ENCODE measurements around the gene ATP11A. TPM values are rescaled to one million over a fixed set of nuclear protein-coding genes. Genes with fewer than 3 reads are reported as not detected.

ATP11A gene
- total RNA-seq, 2 donors from 2014 or later, result 33.1 to 53.7 TPM

- no peak for DNase-seq (ENCODE audit: low spot score in 2 of 2)
- Mint-ChIP-seq H3K27ac (no peak overlapping the region), H3K9me3 (no peaks in the 10 kb centered on the region), H3K36me3 (no peaks in the 10 kb centered on the region)
- ATAC-seq, result no peak
These were observed 208.2 kb downstream of the ATP11A start for GRCh38 chr13:112897956-112898620.

- ATAC-seq (no peak), DNase-seq (ENCODE audit: low spot score in 2 of 2) (no peak)
- no peaks in the 10 kb centered on the region for H3K36me3 Mint-ChIP-seq
- no peak overlapping the region for H3K27ac Mint-ChIP-seq
- no peaks in the 10 kb centered on the region for H3K9me3 Mint-ChIP-seq
These were observed 208.9 kb downstream of the ATP11A start for GRCh38 chr13:112898621-112899280.

- peaks cover 0 to 1% of the 10 kb centered on the region in 2 donors for H3K36me3 Mint-ChIP-seq
- H3K27ac Mint-ChIP-seq, result no peak overlapping the region
- no peak for ATAC-seq
These were observed 209.7 kb downstream of the ATP11A start for GRCh38 chr13:112899281-112900225.

GRCh38 chr13:112900226-112900600 is 210.4 kb downstream of the ATP11A start:
- Mint-ChIP-seq H3K27ac (no peak overlapping the region), H3K36me3 (peaks cover 6 to 8% of the 10 kb centered on the region in 2 donors), H3K9me3 (peaks cover 4 to 5% of the 10 kb centered on the region in 2 donors)
- ATAC-seq, result no peak
- DNase-seq (ENCODE audit: low spot score in 2 of 2), result no peak

More at GRCh38 chr13:112899281-112900225, 209.7 kb downstream of the ATP11A start:
- no peak for DNase-seq (ENCODE audit: low spot score in 2 of 2)
- H3K9me3 Mint-ChIP-seq, result no peaks in the 10 kb centered on the region

- Mint-ChIP-seq H3K9me3 (peaks cover 5 to 7% of the 10 kb centered on the region in 2 donors), H3K36me3 (peaks cover 7 to 9% of the 10 kb centered on the region in 2 donors), H3K27ac (no peak overlapping the region)
- DNase-seq (ENCODE audit: low spot score in 2 of 2), result no peak
- ATAC-seq, result no peak
These were observed 210.9 kb downstream of the ATP11A start for GRCh38 chr13:112900691-112901091.

GRCh38 chr13:112902101-112902651 is 212.3 kb downstream of the ATP11A start:
- no peak for DNase-seq (ENCODE audit: low spot score in 2 of 2)
- H3K9me3 Mint-ChIP-seq, result peaks cover 8 to 11% of the 10 kb centered on the region in 2 donors
- peaks cover 7 to 14% of the 10 kb centered on the region in 2 donors for H3K36me3 Mint-ChIP-seq
- ATAC-seq, result no peak
- no peak overlapping the region for H3K27ac Mint-ChIP-seq

GRCh38 chr13:112902669-112903068 is 212.8 kb downstream of the ATP11A start:
- ATAC-seq, result no peak
- H3K27ac Mint-ChIP-seq, result no peak overlapping the region
- no peak for DNase-seq (ENCODE audit: low spot score in 2 of 2)
- peaks cover 7 to 14% of the 10 kb centered on the region in 2 donors for H3K36me3 Mint-ChIP-seq
- peaks cover 8 to 11% of the 10 kb centered on the region in 2 donors for H3K9me3 Mint-ChIP-seq

- Mint-ChIP-seq H3K27ac (no peak overlapping the region), H3K9me3 (peaks cover 8 to 11% of the 10 kb centered on the region in 2 donors), H3K36me3 (peaks cover 7 to 14% of the 10 kb centered on the region in 2 donors)
- ATAC-seq (no peak), DNase-seq (ENCODE audit: low spot score in 2 of 2) (no peak)
These were observed 213.3 kb downstream of the ATP11A start for GRCh38 chr13:112903071-112903577.

GRCh38 chr13:112903606-112904195 is 213.9 kb downstream of the ATP11A start:
- DNase-seq (ENCODE audit: low spot score in 2 of 2), result no peak
- peaks cover 8 to 11% of the 10 kb centered on the region in 2 donors for H3K9me3 Mint-ChIP-seq
- no peak overlapping the region for H3K27ac Mint-ChIP-seq
- H3K36me3 Mint-ChIP-seq, result peaks cover 7 to 14% of the 10 kb centered on the region in 2 donors
- no peak for ATAC-seq

GRCh38 chr13:112904436-112904960 is 214.7 kb downstream of the ATP11A start:
- ATAC-seq (no peak), DNase-seq (ENCODE audit: low spot score in 2 of 2) (no peak)
- Mint-ChIP-seq H3K9me3 (peaks cover 8 to 11% of the 10 kb centered on the region in 2 donors), H3K27ac (no peak overlapping the region), H3K36me3 (peaks cover 7 to 14% of the 10 kb centered on the region in 2 donors)

GRCh38 chr13:112905086-112905485 is 215.2 kb downstream of the ATP11A start:
- Mint-ChIP-seq H3K36me3 (peaks cover 7 to 14% of the 10 kb centered on the region in 2 donors), H3K9me3 (peaks cover 8 to 11% of the 10 kb centered on the region in 2 donors), H3K27ac (no peak overlapping the region)
- ATAC-seq (no peak), DNase-seq (ENCODE audit: low spot score in 2 of 2) (no peak)

- peak in 1 of 2 donors; percentile 56 for ATAC-seq
- no peak overlapping the region for H3K27ac Mint-ChIP-seq
- DNase-seq (ENCODE audit: low spot score in 2 of 2), result no peak
- H3K9me3 Mint-ChIP-seq, result peaks cover 8 to 11% of the 10 kb centered on the region in 2 donors
- peaks cover 7 to 14% of the 10 kb centered on the region in 2 donors for H3K36me3 Mint-ChIP-seq
These were observed 215.8 kb downstream of the ATP11A start for GRCh38 chr13:112905619-112905989.

- H3K27ac Mint-ChIP-seq, result no peak overlapping the region
- peaks cover 7 to 14% of the 10 kb centered on the region in 2 donors for H3K36me3 Mint-ChIP-seq
- DNase-seq (ENCODE audit: low spot score in 2 of 2) (no peak), ATAC-seq (peak in 1 of 2 donors; percentile 33)
- H3K9me3 Mint-ChIP-seq, result peaks cover 8 to 11% of the 10 kb centered on the region in 2 donors
These were observed 216.3 kb downstream of the ATP11A start for GRCh38 chr13:112905990-112906641.

- H3K27ac Mint-ChIP-seq, result no peak overlapping the region
- ATAC-seq, result no peak
These were observed 217.4 kb downstream of the ATP11A start for GRCh38 chr13:112907286-112907685.

GRCh38 chr13:112907871-112908331 is 218.1 kb downstream of the ATP11A start:
- no peak for ATAC-seq

More at GRCh38 chr13:112907286-112907685, 217.4 kb downstream of the ATP11A start:
- Mint-ChIP-seq H3K36me3 (peaks cover 7 to 14% of the 10 kb centered on the region in 2 donors), H3K9me3 (peaks cover 8 to 11% of the 10 kb centered on the region in 2 donors)
- no peak for DNase-seq (ENCODE audit: low spot score in 2 of 2)

More at GRCh38 chr13:112907871-112908331, 218.1 kb downstream of the ATP11A start:
- no peak overlapping the region for H3K27ac Mint-ChIP-seq
- H3K36me3 Mint-ChIP-seq, result peaks cover 7 to 14% of the 10 kb centered on the region in 2 donors
- DNase-seq (ENCODE audit: low spot score in 2 of 2), result no peak
- H3K9me3 Mint-ChIP-seq, result peaks cover 8 to 11% of the 10 kb centered on the region in 2 donors

Data from activated naive CD4-positive, alpha-beta T cell treated with anti-CD3 and anti-CD28 coated beads, Interleukin-2, amount 50 U/mL, for 72 hours (primary cell).